Germinal center (tissue), 1 donor: Measurements from ENCODE around the gene DAP3.
"Not testable (repeated sequence)": the region's sequence is repeated elsewhere in the genome, so short reads cannot be mapped to it uniquely, and the experiment has no call there.

Experiments used
- DNase-seq: peaks from one replicate; pipeline ENCODE4 v3.0.0; 2012; ENCODE audit warnings: mixed read lengths, low spot score

Gene DAP3

DNA sequence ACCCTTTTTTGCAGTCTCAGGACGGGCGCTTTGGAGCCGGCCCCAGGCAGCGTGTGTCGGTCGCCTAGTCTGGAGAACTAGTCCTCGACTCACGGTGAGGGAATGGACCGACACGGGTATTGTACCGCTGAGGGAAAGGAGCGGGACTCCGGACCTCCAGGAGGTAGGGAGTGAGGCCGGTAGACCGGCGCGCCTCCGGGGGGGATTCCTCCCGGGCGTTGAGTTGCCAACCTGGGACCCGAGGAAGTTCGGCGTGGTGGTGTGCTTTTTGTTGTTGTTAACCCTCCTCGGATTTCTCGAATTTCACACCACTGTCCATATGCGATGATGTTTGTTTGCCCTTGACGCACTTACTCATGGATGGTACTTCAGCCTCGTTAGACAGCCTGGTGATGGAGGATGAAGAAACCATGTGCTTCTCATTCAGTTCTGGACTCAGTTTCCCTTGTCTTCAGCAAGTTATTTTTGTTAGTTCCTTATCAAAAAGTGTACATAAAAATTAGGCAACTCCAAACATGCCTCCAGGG is at the start of gene DAP3:
Gene DAP3 (plus strand): TSS at position 11 of the 527 bp plus-strand sequence. CDS start 20,689 bp downstream, outside the sequence.
- DNase-seq, result peak; percentile 84

DNA sequence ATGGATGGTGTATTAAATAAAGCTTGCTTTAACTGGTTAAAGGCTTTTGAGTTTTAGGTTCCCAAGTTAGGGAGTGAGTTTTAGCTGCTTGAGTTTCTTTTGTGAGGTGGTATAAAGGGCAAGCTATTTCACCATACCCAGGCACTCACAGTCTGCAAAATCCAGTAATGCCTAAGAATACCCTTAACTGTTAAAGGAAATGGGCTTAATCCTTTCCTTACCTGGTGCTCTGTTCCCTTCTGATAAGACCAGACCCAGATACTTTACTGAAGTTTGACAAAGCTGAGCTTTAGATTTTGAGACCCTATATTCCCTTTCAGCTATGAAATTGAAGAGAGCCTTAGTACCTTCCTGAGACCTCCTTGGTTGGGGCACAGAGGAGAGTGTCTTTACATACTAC is 48.5 kb upstream of the DAP3 start:
- DNase-seq, result no peak

DNA sequence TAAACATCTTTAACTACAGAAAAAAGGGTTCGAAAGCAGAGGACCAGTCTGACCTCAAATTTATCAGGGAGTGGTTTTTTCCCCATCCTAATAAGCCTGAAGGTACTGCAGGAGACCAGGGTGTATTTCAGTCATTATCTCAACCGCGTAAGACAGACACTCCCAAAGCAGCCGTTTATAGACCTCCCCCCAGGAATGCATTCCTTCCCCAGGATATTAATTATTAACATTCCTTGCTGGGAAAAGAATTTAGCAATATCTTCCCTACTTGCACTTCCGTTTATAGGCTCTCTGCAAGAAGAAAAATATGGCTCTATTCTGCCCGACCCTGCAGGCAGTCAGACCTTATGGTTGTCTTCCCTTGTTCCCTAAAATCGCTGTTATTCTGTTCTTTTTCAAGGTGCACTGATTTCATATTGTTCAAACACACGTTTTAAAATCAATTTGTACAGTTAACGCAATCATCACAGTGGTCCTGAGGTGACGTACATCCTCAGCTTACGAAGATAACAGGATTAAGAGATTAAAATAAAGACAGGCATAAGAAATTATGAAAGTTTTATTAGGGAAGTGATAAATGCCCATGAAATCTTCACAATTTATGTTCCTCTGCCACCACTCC is 46.2 kb upstream of the DAP3 start:
- not testable (repeated sequence) for DNase-seq

DNA sequence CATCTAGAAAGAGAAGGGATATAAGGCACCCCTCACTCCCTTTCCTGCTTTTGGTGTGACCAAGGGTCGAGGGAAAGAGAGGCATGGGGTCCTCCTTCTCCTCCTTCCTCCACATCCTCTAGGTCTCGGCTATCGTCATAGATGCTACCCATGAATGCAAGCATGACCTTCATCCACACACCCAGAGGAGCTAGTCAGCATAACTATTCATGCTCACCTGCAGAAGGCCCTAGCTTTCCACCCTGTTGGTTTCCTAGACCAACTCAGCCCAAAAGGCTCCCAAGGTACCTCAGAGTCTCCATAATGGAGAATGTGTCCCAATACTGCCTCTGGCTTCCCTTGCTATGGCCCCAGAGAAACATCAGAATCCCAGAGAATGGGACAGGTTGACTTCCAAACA is 45.7 kb upstream of the DAP3 start:
- no peak for DNase-seq

DNA sequence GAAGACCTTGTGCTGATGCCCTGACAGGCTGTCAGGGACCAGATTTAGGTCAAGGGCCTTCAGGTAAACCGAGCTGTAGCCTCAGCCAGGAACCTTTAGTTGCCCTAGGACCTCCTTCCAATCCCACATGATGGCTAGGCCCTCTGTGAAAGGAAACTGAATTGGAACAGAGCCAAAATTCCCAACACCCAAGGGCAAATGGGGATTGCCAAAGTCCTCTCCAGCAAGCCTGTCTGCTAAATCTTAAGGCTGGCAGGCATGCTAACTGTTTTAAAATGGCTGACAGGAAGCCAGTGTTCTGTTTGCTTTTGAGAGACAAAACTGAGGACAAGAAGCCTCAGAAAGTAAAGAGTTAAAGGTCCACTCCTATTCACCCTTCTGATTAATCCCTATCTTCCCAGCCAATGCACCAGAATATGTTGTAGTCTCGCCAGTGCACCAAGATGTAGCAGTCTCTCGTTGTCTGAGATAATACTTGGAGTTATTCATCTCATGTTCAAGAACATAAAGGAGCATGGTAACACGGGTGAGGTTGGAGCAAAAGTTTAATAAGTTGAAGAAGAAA is 43.8 kb upstream of the DAP3 start:
- no peak for DNase-seq

DNA sequence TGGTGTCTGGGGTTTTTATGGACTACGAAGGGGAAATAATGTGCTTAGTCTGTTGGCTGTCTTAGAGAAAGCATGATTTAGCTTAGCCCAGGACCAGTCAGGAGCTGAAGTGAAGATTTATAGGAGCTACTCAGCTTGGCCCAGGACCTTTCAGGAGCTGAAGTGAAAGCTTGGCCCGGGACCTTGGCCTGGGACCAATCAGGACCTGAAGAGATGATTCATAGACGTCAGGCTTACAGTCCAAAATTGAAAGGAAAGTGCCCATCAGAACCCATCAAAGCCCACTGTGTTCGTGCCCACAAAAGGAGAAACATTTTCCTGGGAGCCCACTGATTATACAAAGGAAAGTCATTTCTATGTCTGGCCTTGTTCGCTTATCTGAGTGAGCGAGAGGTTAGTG is 43.2 kb upstream of the DAP3 start:
- DNase-seq, result no peak

DNA sequence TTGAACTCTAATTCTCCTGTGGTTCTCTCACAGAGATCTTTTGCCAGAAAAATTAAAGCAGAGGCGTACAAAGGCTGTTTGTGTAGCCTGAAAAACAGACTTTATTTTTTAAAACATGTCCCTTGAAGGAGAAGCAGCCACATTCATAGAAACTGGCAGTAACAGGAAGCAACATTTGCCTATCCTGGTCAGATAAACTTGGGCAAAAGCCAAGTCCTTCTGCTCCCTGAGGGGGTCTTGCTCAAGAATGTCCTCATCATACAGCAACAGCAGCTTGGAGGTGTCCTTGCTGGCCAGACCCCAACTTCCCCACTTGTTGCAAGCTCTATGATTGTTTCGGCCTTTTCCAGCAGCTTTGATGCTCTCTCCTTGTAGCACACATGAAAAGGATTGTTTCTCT is 42.6 kb upstream of the DAP3 start:
- no peak for DNase-seq

DNA sequence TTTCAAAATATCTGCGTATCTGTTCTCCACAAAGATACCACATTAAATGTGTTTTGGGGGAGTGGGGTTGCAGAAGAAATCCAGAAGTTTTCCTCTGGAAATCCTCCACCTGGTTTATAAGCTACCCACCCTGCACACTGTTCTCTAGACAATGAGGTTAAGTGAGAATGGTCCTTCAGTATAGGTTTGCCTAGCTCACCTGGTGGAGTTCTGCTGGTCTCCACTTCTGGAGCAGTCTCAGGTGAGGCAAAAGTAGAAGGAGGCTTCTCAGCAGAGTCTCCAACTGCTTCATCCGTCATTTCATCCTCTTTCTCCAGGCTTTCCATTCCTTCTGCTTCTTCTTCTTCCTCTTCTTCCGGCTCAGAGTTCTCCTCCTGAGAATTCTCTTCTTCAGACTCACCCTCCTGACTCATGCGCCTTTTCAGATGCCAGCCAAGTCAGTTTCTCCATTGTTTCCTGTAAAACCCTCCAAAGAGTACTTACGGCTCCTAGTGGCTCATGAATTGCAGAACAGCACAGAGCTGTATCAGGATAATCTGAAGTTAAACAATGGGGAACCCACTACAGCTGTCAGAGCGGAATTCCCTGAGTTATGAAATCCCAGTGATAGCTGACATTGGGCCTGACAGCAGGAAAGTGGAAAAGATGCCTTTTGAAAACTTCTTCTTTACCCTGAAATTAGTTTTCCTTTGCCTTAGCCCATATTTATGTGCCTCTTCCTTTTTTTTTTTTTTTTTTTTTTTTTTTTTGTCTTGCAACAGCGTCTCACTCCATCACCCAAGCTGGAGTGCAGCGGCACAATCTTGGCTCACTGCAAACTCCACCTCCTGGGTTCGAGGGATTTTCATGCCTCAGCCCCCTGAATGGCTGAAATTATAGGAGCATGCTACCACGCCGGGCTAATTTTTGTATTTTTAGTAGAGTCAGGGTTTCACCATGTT is 40.4 kb upstream of the DAP3 start:
- DNase-seq, result no peak

DNA sequence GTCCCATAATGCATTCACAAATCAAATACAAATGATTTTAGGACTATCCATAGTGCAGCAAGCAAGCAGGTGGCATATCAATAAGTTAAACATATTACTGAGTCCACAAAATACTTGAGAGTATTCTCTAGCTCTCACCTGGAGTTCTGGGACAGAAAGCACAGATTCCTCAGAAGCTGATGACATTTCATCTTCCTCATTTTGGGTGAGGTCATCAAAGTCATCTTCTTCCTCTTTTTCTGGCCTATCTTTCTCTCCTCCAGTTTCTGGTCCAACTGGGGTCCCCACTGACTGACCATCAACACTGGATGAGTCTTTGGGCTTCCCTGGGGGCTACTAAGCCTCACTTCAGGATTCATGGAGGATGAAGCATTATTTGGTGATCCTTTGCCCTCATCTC is 39.2 kb upstream of the DAP3 start:
- no peak for DNase-seq

DNA sequence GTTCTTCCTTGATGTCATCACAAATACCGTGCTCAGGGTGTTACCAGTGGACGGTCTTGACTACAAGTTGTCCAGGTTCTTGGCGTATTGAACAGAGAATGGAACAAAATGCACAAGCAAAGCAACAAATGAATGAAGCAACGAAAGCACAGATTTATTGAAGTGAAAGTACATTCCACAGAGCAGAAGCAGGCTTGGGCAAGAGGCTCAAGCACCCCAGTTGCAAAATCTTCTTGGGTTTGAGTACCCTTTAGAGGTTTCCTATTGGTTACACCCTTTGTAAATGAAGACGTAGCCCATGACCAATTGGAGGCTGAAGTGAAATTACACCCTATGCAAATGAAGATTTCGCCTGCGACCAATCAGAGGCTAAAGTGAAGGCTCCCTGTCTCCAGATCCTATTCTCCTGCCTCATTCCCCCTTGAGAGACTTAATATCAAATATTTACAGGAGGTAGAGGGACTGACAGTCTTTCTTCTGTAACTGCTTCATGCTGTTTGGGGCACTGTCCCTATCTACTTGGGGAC is 38.6 kb upstream of the DAP3 start:
- no peak for DNase-seq

DNA sequence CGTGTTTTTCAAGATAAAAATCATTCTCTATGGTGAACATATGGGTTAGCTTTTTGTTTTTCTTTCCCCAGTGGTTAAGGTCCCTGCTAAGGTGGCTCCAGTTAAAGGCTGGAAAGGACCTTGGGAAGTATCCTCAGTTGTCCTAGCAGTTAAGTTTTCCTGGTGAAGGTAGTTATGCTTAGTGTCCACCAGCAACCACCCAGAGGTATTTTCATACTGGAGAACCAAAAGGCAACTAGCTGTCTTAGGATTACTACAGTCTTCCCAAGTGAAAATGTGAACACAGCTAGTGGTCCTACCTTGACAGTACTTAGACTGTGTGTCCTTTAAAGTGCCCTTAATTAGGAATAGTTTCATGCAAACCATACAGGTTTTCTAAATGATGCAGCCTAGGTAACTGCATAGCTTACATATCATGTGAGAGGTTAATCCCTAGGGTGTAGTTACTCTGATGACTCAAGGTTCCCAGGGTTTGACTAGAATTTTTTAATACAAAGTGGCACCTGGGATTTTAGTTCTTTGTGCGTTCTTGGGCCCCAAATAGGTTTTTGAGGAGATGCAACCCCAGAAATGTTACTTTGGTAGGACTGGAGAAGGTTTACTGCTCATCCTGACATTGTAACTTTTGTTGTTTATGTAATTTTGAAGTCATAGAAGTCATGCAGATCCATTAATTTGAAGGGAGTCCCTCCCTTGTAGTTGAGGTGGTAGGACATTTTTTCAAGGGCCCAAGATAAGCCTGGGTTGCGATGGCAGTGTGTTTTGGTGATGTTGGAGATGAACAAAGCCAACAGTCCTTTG is 36.8 kb upstream of the DAP3 start:
- DNase-seq, result no peak

DNA sequence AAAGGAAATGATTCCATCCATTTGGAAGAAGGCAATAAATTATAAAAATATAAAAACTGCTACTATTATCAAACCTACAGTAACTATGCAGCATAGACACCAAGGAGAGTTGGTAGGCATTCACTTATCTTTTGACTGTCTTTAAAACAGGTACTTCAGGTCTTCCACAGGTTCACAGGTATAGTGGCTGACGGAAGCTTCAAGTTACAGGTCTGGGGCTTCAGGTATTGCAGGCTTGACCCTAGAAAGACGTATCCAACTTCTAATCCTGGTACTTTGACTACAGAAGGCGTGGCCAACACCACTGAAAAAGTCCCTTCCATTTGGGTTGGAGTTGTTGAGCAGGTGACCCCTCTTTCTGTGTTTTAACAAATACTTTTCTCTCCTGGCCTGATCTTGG is 35.9 kb upstream of the DAP3 start:
- DNase-seq, result no peak

DNA sequence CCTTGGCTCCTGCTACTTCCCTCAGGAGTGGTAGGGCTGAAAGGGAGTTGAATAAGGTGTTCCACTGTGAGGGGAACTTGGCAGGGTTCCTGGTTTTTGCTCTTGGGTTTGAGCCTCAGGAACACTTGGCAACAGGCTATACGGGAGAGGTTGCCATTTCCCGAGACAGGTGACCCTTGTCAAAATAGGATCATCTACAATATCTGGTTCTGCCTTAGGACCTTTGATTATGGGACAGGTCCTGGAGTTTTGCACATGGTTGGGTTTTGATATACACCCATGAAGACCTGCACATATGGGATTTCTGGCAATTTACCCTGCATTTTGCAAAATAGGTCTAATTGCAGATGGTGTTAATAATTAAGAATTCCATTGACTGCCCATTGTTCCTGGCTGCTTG is 31.4 kb upstream of the DAP3 start:
- DNase-seq, result no peak

DNA sequence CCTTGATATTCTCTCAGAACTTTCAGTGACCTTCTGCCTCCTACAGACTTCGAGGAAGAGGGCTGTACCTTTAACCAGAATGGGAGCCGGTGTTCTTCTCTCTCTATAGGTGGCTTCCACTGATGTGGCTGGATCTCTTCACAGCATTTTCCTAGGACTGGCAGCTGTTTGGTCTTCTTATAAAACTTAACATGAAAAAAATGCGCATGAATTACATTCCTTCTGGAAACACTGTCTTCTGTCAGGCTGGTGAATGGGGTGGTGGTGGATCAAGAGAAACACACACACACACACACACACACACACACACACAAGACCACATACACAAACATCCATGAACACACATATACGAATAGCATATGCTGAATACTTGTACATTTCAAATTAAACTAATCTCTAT is 27.7 kb upstream of the DAP3 start:
- DNase-seq, result not testable (repeated sequence)

DNA sequence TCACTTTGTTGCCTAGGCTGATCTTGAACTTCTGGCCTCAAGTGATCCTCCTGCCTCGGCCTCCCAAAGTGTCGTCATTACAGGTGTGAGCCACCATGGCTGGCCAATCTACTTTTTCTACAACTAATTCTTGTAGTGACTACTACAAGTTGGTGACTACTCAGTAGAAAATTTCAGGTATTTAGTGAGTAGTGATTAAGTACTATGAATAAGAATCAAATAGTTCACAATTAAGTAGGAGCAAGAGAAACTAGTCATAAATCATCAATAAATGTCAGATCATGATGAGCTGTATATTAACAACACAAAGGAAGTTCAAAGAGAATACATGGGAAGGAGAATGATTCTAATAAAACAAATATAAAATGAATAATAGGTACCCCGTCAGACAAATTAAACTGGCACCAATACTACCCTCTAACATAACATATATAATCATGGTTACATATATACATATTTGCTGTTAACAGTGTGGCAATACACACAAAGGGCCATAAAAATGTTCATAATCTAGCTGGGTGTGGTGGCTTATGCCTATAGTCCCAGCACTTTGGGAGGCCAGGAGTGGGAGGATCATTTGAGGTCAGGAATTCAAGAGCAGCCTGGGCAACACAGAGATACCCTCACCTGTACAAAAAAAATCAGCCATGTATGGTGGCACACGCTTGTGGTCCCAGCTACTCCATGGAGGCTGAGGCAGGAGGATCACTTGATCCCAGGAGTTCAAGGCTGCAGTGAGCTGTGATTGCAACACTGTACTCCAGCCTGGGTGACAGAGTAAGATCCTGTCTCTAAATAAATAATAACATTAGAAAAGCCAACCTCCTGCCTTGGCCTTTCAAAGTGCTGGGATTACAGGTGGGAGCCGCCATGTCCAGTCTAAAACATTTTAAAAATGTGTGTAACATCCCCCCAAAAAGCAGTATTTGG is 19.4 kb upstream of the DAP3 start:
- DNase-seq, result no peak

DNA sequence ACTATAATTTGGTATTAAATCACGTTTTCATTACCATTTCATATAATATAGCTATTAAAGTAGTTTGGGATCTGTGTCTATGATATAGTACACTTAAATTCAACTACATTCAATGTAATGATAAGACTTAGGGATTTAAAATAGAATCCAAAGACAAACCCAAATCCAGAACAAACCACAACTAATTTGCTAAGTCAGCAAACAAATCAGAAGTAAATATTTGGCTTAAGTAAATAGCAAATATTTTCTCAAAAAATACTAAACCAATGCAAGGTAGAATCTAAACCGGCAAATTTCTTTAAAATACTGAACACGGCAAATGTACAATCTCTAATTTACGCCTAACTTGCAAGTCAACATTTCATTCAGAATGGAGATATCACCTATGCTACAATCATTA is 17.1 kb upstream of the DAP3 start:
- DNase-seq, result no peak

DNA sequence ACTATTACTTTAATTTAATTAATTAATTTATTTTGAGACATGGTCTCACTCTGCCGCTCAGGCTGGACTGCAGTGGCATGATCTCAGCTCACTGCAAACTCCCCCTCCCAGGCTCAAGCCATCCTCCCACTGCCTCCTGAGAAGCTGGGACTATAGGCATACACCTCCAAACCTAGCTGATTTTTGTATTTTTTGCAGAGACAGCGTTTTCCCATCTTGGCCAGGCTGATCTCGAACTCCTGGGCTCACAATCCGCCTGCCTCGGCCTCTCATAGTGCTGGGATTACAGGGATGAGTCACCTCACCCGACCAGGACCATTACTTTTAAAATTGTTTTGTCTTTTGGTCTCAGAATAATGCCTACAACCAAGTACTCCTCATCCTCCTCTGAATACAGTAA is 15.9 kb upstream of the DAP3 start:
- DNase-seq, result no peak

DNA sequence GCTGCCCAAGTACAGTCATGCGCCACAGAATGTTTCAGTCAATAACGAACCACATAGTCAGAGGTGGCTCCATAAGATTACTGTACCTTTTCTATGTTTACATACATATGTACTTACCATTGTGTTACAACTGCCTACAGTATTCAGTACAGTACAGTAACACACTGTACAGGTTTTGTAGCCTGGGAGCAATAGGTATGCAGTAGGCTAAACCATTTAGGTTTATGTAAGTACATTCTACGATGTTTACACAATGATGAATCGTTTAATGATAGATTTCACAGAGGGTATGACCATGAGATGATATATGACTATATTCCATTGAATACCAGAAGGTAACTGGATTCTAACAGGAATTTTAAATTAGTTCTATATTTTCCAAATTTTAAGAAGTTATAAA is 10.9 kb upstream of the DAP3 start:
- DNase-seq, result no peak

DNA sequence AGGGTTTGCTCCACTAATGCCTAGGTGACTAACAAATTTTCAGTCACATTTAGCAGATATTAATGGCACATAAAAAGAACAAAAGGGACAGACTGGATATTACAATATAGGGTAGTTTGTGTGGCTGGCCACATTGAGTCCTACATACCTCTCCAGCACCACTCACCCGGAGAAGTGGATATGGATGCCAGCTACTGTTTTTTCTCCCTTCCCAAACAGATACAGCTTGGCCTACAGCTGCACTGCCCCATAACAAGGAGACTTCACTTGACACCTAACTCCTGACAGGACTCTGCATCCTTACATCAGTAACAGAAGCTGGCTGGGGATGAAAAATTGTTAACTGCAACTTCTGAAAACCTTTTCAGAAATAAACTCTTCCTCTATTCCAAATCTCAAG is 9.9 kb upstream of the DAP3 start:
- DNase-seq, result not testable (repeated sequence)

DNA sequence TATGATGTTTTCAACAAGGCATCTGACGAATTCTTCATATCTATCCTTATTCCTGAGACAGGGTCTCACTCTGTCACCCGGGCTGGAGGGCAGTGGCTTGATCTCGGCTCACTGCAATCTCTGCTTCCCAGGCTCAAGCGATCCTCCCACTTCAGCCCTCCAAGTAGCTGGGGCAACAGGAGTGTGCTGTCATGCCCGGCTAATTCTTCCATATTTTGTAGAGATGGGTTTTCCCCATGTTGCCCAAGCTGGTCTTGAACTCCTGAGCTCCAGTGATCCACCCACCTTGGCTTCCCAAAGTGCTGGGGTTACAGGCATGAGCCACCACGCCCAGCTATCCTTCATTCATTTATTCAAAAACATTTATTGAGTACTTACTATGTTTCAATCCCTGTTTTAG is 8.4 kb upstream of the DAP3 start:
- no peak for DNase-seq

DNA sequence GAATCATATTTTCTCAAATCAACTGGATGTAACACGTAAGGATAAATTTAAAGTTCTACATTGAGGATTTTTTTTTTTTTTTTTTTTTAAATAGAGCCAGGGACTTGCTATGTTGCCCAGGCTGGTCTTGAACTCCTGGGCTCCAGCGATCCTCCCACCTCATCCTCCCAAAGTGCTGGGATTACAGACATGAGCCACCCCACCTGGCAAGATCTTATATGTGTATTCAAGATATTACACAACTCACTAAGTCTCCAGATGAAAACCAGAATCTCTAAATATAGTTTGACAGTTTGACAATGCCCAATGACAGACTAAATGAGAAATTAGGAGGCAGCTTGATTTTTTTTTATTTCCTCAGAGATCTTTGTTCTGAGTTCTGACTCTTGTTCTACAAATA is 7.1 kb upstream of the DAP3 start:
- DNase-seq, result no peak
